Coronary artery (tissue), 2 donors: Measurements from ENCODE around the gene ELP5.

Experiments
- DNase-seq: peaks from one replicate; pipeline ENCODE4 v3.0.0-alpha.2; 2017; ENCODE audit warnings: low spot score
- H3K27ac ChIP-seq, 2 donors: fragments of 200-600 bp; sonication (generic); one replicate each; pipeline ENCODE4 v1.5.1; 2016 to 2019
- H3K4me3 ChIP-seq: fragments of 200-600 bp; sonication (generic); 2 replicates; pipeline ENCODE4 v1.5.1; 2016; ENCODE audit warnings: mild to moderate bottlenecking, moderate library complexity
- CTCF ChIP-seq: fragments of 200-600 bp; sonication (generic); IDR thresholded peaks from one replicate; pipeline ENCODE4 v1.5.1; 2019; ENCODE audit warnings: antibody characterized with exemption

ELP5 gene

DNA sequence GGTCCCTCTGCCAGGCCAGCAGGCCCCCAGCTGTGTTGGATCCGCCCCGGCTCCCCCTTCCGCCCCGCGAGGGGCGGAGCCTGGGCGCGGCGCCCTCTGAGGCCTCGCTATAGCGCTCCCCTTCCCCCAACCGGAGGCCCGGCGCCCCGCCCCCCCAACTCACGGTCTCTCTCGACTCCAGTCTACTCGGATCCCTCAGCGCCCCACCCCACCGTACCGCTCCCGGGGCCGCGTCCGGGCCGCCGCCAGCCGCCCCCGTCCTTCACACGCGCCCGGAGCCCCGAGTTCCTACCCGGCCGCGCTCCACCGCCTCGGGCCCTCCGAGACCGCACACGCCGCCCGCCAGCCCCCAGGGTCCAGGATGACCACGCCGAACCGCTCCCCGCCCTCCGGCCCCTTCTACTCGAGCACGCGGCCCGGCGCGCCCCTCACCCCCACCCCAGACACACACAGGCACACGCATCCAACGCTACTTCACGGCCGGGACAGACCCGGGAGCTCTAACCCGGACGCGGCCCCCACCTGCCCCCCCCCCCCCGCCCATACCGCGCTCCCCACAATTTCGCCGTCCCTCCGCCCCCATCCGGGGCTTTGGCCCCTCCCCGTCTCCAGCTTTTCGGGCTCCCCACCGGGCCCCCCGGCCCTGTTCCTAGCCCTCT, 14.1 kb upstream of the ELP5 start:
- DNase-seq, result no peak
- no peak for TF ChIP-seq CTCF
- Histone ChIP-seq H3K27ac (peak overlapping the region; percentile 88 to 99), H3K4me3 (peak overlapping the region; percentile 100)

- Histone ChIP-seq H3K4me3 (peak overlapping the region; percentile 100), H3K27ac (peak overlapping the region; percentile 88 to 99)
- DNase-seq, result no peak
- no peak for TF ChIP-seq CTCF
Observed at GRCh38 chr17:7238420-7239090, 13.5 kb upstream of the ELP5 start.

DNA sequence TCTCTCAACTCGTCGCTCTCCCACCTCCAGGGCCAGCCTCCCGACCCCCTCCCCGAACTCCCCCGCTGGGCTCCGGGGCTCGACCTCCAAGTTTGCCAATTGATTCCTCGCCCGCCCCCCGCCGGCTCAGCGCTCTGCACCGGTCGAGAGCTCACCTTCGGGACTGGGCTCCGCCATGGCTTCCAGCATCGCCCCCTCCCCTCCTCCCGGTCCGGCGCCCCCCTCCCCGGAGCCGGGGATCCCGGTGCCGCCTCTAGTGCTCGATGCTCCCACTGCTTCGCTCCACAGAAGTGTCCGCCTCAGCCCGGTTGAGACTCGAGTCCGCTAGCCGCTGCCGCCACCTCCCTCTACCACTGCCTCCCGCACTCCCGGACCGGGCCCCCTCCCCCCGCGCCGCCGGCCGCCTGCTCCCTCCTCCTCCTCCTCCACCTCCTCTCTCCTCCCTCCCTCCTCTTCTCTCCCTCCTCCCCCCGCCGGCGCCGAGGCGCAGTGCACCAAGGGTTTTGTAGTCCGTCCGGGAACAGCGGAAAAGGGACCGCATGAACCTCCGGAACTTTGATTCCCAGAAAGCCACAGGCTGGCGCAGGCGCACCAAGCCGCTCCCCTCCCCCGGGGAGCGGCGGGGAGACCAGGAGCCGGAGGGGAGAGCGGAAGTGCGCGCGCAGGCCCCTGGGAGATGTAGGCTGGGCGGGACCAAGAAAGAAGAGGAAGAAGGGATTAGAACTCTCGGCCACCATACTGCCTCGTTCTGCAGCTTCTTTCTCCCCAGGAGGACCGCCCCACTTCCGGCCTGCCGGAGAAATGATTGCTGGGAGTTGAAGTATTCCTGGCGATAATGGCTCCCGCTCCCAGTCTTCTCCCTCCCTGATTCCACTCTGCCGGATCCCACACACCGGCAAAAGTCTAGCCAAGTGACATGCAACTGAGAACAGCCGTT, 12.7 kb upstream of the ELP5 start, which contains the start of gene PHF23:
Gene PHF23, minus strand, starts transcription at position 367 of the 937 bp plus-strand sequence. Its CDS starts 178 bp downstream, at position 189.
- no peak for TF ChIP-seq CTCF
- DNase-seq, result peak; percentile 100
- H3K27ac ChIP-seq, result peak within 1 kb of the TSS; percentile 99 to 100
- peak within 1 kb of the TSS; percentile 100 for H3K4me3 ChIP-seq

- no peak for DNase-seq
- Histone ChIP-seq H3K4me3 (peak overlapping the region; percentile 98), H3K27ac (peak overlapping the region; percentile 99 to 100)
- TF ChIP-seq CTCF, result no peak
Observed at GRCh38 chr17:7240375-7240774, 11.6 kb upstream of the ELP5 start.

GRCh38 chr17:7241090-7241733, 10.8 kb upstream of the ELP5 start:
- DNase-seq, result no peak
- Histone ChIP-seq H3K4me3 (peak overlapping the region; percentile 98), H3K27ac (peak overlapping the region; percentile 99 to 100)
- no peak for TF ChIP-seq CTCF
